ENCODE measurements around the gene PYCR2.
"Not testable (repeated sequence)": the region's sequence is repeated elsewhere in the genome, so short reads cannot be mapped to it uniquely, and the experiment has no call there.

PYCR2 gene

DNA sequence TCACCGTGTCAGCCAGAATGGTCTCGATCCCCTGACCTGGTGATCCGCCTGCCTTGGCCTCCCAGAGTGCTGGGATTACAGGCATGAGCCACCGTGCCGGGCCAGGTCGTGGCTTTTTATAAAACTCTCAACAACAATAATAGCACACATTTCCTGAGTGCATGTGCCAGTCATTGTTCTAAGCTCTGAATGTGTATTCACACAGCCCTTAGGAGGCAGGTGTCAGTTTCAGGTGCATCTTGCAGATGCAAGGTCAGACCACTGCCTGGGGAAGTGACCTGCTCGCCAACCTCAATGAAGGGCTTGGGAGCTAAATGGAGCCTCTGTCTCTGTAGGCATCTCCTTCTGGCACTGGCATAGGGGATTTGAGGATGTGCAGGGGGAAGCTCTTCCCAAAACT is 18.5 kb upstream of the PYCR2 start:
- no peak for DNase-seq (ENCODE audit: low read depth)
- TF ChIP-seq, protein P1, sequence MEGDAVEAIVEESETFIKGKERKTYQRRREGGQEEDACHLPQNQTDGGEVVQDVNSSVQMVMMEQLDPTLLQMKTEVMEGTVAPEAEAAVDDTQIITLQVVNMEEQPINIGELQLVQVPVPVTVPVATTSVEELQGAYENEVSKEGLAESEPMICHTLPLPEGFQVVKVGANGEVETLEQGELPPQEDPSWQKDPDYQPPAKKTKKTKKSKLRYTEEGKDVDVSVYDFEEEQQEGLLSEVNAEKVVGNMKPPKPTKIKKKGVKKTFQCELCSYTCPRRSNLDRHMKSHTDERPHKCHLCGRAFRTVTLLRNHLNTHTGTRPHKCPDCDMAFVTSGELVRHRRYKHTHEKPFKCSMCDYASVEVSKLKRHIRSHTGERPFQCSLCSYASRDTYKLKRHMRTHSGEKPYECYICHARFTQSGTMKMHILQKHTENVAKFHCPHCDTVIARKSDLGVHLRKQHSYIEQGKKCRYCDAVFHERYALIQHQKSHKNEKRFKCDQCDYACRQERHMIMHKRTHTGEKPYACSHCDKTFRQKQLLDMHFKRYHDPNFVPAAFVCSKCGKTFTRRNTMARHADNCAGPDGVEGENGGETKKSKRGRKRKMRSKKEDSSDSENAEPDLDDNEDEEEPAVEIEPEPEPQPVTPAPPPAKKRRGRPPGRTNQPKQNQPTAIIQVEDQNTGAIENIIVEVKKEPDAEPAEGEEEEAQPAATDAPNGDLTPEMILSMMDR (IDR thresholded peaks at IDR 0.05; ENCODE audit: control insufficient read depth, extremely low read depth, insufficient read depth) = no peak
- H3K4me3 ChIP-seq (ENCODE audit: low read depth, low read length) = no peak overlapping the region

DNA sequence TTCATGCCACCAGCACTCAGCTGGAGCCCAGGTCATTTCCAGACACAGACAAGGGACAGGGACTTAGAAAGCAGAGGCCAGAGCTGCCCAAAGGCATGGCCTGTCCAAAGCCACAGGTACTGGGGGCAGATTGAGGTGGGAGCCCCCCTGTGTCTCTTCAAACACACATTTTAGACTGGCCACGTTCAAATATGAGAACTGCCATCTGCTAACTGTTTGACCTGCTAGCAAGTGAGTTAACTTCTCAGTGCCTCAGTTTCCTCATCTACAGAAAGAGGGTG is 17.8 kb upstream of the PYCR2 start:
- TF ChIP-seq, protein P1 (IDR thresholded peaks at IDR 0.05; ENCODE audit: control insufficient read depth, extremely low read depth, insufficient read depth) = no peak
- no peak for DNase-seq (ENCODE audit: low read depth)
- no peak overlapping the region for H3K4me3 ChIP-seq (ENCODE audit: low read depth, low read length)

DNA sequence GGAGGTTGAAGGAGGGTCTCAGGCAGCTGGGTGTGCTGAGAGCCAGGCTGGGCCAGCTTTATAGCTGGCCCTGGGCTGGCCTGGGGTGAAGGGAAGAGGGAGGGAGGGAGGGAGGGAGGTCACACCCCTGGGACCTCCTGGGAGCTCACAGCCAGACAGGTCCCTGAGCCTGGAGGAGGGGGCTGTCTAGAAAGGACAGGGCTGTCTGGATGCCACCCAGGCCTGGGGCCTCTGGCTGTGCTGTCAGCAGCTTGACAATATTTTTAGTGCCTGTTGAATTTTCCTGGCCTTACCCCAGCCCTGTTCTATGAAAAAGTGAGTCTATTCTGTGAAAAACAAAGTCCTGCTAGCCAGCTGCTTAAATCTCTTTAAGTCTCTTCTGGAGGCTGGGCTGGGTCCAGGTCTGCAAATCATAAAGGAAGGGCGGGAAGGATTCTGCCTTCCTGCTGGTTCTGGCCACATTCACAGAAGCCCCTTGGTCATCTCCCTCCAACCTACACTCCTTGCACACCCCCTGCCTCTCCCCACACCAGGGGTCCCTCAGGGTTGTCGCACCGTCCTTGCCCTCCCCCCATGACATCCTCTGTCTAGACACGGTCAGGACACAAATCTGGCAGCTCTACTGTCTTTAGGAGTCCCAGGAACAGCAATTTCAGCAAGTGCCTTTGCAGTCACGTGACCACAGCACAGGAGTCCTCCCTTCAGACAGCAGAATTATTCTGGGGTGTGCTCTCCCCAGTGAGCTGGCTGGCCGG is 17.3 kb upstream of the PYCR2 start, which contains the start of gene LEFTY2:
LEFTY2 (minus strand) TSS at position 34 of the 755 bp plus-strand sequence. CDS start 80 bp downstream, outside the sequence.
- TF ChIP-seq, protein P1 (IDR thresholded peaks at IDR 0.05; ENCODE audit: control insufficient read depth, extremely low read depth, insufficient read depth) = no peak
- no peak within 1 kb of the TSS for H3K4me3 ChIP-seq (ENCODE audit: low read depth, low read length)
- no peak for DNase-seq (ENCODE audit: low read depth)

DNA sequence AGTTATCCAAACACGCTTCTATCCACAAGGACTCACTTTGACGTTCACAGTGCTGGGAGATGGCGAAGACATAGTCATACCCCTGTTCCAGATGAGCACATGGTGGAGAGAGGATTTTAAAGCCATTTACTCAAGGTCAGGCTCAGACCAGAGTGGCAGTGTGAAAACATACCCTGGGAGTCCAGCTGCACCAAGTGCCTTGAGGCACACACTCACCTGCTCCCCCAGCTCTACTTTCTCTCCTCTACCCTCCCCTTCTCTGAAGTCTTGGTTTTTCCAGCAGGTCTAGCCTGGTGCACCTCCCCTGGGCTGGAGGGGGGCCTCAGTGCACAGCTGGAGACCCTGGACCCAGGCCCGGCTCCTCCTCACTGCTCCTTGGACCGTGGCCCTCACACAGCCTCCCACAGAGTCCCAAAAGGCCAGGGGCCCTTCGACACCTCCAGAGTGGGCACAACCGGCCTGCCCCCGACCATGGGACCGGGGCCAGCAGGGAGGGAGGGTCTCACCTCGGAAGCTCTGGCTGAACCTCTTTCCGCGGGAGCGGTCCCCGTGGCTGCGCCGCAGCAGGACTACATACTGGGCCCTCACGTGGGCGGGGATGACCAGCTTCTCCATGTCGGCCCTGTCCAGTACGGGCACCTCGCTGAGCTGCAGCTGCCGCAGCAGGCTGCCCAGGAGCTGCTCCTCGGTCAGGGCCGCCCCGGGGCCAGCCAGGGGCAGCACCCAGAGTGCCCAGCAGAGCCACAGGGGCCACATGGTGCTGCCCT is 16.5 kb upstream of the PYCR2 start:
- TF ChIP-seq, protein P1 (IDR thresholded peaks at IDR 0.05; ENCODE audit: control insufficient read depth, extremely low read depth, insufficient read depth) = no peak
- no peak for DNase-seq (ENCODE audit: low read depth)
- no peak overlapping the region for H3K4me3 ChIP-seq (ENCODE audit: low read depth, low read length)

DNA sequence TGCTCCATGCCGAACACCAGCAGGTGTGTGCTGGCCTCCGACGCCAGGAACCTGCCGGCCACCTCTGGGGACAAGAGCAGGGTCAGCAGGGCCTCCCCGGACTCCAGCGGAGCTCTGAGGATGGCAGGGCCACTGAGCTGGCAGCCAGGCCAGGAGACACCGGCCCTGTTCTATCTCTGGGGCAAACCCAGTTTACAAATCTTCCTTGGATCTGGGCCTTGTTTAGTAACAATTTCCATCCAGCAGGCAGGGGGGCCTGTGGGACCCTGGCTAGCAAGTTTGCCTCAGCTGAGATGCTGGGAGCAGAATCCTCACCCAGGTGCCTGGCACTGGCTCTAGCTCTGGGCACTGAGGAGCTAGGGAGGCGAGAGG is 15.9 kb upstream of the PYCR2 start:
- H3K4me3 ChIP-seq (ENCODE audit: low read depth, low read length); DNase-seq (ENCODE audit: low read depth): not testable (repeated sequence)

DNA sequence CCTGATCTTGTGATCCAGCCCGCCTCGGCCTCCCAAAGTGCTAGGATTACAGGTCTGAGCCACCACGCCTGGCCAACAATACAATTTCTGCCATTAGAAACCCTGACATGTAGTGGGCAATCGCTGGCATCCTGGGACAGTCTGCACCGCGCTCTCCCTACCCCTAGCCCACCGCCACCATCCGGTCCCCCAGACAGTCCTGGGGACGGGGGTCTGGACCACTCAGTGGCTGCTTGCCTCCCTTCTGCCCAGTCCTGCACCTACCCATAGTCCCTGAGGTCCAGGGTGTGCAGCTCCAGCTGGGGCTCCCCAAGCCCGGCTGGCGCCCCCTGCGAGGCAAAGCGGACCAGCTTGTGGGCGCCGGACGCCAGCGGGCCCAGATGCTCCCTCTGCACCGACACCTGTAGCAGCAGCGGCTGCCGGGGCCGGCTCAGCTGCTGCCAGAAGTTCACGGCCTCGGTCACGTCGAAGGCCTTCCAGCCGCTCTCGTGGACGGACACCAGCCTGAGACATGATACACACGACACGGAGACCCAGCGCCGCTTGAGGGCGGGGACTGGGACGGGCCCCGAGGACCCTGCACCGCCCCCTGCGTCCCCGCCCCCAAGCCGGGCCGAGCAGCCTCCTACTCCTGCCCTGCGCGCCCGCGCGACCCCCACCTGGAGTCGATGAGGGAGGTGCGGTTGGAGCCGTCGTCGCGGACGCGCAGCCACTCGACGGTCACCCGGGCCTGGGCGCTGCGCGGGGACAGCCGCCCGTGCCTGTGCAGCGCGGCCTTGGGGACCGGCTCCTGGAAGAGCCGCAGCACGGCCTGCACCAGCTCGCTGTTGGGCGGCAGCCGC is 15.3 kb upstream of the PYCR2 start:
- H3K4me3 ChIP-seq (ENCODE audit: low read depth, low read length); DNase-seq (ENCODE audit: low read depth): not testable (repeated sequence)

DNA sequence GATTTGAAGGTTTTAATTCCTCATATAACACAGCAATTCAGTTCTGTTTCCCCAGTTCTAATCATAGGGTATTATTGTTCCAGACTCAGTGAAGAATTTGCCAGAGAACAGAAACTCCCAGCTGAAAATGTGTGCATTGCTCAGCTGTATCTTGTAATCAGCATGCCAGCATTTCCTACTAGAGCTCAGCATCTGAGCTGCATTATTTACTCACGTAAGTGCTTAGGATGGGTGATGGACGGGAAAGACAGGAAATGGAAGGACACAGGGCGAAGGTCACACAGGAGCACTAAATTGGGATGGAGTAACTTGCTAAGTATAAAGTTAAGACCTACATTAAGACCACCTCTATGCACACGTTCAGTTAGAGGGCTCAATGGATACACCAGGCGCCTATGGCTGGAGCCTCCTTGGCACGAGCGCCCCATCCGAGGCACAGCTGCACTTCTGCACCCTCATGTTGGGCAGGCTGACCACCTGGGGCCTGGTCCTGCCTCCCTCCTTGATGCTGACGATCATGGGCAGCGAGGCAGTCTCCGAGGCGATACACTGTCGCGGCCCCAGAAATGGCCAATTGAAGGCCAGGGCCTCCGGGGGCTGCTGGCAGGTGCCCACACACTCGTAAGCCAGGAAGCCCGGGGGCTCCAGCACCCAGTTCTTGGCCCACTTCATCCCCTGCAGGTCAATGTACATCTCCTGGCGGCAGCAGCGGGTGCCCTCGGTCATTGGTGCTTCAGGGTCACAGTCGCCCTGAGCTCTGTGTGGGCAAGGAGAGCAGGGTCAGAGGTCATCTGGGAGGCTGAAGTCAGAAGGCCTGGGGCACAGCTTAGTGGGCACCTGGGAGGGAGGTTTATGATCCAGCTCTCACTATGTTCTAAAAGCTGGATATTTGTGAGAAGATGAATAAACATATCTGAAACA is 13.3 kb upstream of the PYCR2 start:
- TF ChIP-seq, protein P1 (IDR thresholded peaks at IDR 0.05; ENCODE audit: control insufficient read depth, extremely low read depth, insufficient read depth) = no peak
- no peak overlapping the region for H3K4me3 ChIP-seq (ENCODE audit: low read depth, low read length)
- DNase-seq (ENCODE audit: low read depth) = no peak
